Measurements from ENCODE around the gene ZNF557.

Gene ZNF557

DNA sequence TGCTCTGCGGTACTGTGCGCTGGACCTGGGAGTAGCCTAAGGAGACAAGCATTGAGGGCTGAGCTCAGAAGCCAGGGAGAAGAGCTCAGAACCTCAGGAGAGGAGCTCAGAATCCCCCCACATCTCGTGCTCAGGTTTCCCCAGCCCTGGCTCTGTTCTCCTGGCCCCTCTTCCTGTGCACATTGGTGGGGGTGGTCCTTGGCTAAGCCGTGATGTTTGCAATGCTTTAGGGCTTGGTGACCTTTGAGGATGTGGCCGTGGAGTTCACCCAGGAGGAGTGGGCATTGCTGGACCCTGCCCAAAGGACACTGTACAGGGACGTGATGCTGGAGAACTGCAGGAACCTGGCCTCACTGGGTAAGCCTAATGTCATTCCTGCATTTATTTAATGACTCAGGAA lies 6.6 kb downstream of the ZNF557 start:
- DNase-seq, result no peak

DNA sequence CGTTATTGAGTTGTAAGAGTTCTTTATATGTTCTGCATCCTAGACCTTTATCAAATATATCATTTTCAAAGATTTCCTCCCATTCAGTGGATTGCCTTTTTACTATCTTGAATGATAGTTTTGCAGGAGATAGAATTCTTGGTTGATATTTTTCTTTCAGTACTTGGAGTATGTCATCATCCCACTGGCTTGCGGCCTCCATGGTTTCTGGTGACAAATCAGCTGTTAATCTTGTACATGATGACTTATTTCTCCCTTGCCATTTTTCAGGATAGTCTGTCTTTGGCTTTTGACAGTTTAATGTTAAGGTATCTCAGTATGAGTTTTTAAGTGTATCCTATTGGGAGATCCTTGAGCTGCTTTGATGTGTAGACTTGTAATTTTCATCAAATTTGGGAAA lies 8.5 kb downstream of the ZNF557 start:
- DNase-seq, result no peak

DNA sequence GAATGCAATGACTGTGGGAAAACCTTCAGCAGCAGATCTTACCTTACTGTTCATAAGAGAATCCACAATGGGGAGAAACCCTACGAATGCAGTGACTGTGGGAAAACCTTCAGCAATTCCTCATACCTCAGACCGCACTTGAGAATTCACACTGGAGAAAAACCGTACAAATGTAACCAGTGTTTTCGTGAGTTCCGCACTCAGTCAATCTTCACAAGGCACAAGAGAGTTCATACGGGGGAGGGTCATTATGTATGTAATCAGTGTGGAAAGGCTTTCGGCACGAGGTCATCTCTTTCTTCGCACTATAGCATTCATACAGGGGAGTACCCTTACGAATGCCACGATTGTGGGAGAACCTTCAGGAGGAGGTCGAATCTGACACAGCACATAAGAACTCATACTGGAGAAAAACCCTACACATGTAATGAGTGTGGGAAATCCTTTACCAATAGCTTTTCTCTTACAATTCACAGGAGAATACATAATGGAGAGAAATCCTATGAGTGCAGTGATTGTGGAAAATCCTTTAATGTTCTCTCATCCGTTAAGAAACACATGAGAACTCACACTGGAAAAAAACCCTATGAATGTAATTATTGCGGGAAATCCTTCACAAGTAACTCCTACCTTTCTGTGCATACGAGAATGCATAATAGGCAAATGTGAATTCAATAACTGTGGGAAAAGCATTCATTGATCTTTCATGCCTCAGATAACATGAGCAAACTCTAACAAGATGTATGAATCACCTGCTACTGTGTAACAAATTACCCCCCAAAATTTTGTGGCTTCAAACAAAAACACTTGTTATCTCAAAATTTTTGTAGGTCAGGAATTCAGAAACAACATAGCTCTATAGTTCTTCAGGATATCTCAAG lies 13.8 kb downstream of the ZNF557 start:
- DNase-seq, result no peak

DNA sequence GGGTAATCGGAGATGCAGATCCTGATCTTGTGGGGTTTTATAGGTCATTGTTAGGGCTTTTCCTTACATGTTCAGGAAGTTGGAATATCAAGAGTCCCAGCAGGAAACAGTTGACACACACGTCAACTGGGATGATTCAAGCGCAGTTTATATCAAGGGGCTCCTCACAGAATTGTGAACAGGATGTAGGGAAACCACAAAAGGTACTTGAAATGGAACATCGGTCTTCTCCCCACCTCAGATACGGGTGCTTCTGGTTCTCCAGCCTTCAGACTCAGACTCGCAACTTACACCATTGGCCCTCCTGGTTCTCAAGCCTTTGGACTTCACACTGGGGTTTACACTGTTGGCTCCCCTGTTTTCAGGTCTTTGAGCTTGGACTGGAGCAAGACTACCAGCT lies 19.5 kb downstream of the ZNF557 start:
- DNase-seq, result no peak

DNA sequence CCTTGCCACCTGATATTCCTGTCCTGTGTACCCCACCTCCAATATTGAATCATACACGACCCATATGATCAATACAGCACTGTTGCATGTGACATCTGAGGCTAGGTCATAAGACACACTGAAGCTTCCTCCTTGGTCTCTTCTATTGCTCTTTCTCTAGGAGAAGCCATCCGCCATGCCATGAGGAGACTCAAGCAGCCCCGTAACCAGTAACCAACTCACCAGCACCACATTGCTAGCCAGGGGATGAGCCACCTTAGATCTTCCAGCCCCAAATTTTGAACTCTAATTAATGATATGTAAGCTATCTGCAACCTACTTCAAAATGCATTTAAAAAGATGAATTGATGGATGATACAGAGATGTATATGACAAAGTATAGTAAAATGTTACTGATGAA lies 28.6 kb downstream of the ZNF557 start:
- no peak for DNase-seq

DNA sequence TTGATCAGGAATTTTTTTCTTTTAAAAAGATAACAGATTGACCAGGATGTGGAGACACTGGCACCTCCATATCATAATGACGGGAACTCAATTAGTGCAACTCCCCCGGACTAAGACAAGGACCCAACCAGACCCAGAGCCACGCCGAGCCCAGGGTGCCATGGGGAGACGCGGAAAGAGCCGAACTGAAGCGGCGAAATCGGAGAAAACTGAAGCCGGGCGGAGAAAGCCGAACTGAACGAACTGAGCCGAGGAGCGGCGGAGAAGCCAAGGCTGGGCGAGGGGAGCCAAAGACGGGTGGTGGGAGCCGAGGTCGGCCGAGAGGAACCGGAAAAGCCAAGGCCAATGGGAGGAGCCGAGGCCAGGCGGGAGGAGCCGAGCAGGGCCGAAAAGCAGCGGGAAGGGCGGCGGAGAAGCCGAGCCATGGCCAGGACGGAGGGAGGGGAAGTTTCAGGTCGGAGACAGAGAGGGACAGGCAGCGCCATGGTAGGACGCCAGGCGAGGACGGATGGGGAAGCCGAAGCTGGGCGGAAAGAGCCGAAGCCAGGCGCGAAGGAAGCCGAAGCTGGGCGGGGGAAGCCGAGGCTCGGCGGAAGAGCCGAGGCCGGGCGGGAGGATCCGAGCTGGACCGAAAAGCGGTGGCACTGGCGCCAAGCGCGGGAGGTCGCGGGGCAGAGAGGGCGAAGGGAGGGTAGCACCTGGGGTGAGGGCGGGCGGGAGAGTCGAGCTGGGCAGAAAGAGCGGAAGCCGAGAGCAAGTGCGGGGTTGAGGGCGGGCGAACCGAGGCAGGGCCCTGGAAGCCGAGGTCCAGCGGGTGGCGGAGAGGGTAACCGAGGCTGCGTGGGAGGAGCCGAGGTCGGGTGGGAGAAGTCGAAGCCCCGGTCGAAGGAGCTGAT lies 29.4 kb downstream of the ZNF557 start:
- DNase-seq, result peak; percentile 93

DNA sequence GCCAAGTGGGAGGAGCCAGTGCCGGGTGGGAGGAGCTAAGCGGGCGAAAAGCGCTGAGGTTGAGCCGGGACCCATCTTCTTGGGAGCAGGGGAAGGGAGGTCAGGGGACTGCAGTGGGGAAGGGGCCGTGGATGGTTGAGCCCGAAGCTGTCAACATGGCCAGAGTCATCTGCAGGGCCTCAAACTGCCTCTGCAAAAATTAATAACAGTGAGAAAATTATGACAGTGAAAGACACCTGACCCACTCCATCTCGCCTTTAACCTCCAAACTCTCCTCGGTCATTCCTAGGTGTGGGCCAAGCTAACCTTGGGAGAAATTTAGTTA lies 30.1 kb downstream of the ZNF557 start:
- DNase-seq, result no peak

DNA sequence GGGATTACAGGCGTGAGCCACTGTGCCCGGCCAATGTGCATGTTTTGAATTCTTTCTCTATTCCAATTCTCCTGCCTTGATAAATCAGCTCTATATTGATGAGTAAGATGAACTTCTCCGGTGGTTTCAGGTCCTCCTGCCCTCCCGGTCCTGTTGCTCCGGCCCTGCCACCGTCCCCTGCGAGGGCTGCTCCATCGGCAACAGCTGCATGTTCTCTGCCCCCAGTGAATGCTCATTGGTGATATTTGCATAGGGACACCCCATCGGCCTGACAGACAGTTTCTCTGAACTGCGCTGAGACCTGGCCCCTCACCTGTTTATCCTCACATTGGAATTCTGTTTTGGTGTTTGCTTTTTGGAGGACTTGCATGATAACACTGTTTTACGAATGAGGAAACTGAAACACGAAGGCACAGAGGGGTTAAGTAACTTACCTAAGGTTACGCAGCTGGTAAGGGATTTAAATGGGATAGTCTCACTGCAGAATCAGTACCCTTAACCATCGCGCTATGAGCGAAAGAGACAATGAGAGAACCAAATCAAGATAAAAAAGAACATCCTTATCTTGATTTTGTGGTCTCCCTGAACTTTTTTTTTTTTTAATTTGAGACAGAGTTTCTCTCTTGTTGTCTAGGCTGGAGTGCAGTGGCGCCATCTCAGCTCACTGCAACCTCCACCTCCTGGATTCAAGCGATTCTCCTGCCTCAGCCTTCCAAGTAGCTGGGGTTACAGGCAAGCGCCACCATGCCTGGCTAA lies 32.2 kb downstream of the ZNF557 start:
- no peak for DNase-seq

DNA sequence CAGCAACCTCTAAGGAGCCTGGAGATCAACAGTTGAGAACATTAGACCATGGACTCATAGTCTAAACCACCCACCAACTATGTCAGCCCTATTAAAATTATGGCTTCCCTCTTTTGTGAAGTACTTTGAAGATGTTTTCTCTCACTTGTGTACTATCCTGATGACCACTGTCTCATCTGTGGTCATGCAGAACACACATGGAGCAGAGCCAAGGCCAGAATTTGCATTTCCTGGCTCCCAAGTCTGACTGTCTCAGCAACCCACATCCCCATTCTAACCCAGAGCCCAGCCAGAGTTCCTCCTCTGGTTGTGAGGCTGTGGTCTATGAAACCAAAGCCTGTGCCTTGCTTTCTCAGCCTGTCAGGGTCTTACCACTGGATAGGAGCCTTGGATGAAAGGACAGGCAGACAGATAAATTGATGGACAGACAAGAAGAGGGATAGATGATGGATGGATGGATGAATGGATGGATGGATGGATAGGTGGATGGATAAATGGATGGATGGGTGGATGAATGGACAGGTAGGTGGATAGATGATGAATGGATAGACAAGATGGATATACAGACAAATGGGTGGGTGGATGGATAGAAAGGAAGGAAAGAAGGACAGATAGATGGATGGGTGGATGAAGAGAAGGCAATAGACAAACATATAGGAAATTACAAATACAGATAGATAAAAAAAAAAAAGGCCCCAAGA lies 35.4 kb downstream of the ZNF557 start:
- no peak for DNase-seq

DNA sequence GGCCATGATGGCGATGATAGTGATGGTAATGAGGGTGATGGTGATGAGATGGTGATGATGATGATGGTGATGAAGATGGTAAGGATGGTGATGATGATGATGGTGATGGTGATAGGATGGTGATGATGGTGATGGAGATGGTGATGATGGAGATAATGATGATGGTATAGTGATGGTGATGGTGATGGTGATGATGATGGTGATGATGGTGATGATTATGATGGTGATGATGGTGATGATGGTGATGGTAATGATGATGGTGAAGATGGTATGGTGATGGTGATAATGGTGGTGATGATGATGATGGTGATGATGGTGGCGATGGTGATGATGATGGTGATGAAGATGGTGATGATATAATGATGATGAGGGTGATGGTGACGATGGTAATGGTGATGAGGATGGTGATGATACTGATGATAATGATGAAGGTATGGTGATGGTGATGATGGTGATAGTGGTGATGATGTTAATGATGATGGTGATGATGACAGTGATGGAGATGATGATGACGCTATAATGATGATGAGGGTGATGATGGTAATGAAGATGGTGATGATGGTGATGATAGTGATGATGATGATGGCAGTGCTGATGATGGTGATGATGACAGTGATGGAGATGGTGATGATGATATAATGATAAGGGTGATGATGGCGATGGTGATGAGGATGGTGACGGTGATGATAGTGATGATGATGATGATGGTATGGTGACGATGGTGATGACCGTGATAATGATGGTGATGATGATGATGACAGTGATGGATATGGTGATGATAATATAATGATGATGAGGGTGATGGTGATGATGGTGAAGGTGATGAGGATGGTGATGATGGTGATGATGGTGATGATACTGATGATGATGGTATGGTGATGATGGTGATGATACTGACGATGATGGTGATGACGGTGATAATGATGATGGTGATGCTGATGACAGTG lies 37.5 kb downstream of the ZNF557 start:
- DNase-seq, result no peak

DNA sequence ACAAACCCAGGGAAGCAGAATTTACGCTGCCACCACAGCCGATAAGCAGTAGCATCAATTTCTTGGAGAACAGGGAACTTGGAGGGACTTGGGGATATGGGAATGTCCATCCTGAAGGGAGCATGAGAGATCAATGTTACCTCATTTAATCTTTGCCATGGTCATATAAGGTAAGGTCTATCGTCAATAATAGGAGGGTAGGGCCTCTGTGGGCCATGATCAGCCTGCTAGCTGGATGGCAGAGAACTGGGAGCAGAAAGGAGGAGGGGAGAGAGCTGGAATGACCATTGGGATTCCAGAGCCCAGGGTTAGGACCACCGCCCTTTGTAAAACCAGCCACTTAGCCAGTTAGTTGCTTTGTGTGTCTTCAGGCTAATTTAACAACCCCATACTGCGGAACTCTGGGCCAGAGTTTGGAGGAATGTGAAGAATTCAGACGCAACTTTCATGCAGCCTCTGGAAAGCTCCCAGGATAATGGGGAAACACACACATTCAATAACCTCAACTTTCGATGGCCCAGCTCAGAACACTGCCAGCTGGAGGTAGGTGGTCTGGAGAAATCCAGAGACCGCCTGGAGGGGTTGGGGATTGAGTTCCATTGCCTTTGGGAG lies 40.3 kb downstream of the ZNF557 start:
- no peak for DNase-seq

DNA sequence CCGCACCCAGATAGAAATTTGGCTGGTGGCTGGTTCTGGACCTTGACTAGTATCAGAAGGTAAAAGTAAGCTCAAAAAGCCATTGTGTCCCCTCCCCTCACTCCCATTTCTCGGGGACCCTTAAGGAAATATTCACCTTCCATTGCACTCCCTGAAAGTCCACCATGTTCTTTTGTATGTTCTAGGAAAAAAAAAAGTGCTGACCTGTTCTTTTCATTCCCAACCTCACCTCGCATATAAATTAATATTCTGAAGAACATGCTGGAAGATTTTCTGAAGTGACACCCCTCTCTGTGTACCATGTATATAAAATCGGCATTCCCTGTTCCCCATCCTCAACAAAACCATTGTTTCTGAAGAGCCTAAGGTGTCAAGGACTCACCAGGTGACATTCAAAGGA lies 43.2 kb downstream of the ZNF557 start:
- no peak for DNase-seq

DNA sequence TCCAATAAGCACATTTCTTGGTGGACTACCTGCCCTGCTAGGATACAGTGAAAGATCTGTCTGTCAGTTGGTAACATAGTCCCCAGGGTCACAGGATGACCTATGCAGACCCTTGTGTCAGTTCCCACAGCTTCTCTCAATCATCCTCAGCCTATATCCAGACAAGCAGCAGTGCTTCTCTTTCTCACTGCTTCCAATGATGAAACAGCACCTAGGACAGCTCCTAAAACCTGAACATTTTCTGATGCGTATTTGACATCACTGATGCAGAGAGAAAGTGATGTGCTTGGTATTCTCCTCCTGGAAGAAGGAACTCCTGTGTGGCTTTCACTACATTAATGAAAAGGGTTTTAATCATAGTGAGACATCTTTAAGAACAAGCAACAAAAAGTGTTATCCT lies 43.7 kb downstream of the ZNF557 start:
- DNase-seq, result no peak

DNA sequence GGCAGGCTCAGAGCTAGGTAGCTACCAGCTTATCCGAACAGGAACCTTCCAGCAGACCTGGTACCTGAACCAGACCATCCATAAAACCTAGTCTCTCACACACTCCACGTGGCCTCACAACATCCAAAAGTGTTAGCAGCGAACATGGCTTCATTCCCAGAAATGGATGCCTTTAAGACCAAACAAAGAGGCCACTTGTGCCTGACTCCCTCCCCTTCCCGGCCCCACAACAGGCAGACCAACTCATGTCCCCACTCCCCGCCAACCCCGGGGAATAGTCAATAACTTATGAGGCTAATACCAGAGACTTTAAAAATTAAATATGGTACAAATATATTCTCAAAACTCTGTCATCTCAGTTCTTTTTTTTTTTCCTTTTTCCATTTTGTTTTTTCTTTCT lies 46.2 kb downstream of the ZNF557 start:
- DNase-seq, result no peak

DNA sequence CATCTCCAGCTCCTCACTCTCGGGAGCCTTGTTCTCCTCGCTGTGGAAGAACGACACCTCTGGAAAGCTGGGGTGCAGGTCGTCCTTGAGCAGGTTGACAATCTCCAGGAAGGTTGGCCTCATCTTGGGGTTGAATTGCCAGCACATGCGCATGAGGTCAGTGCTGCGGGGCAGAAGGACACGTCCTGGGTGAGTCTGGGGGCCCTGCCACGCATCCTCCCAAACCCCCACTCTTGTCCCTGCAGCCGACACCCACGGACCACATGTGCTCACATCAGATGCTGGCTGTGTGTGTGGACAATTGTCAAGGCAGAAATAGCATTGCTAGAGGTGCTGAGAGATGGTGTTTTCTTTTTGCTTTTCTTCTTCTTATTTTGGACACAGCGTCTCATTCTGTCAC lies 47.7 kb downstream of the ZNF557 start:
- DNase-seq, result no peak

DNA sequence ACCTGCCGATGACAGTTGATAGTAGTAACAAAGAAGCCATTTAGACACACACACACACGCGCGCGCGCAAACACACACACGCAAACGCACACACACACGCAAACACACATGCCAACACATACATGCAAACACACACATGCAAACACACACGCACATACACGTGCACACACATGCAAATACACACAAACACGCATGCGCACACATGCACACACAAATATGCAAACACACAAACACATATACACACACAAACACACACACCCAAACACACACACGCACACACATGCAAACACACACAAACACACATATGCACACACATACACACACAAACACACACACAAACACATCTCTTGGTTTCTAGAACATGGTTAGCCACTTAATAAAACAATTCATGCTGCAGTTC lies 50.1 kb downstream of the ZNF557 start:
- no peak for DNase-seq

DNA sequence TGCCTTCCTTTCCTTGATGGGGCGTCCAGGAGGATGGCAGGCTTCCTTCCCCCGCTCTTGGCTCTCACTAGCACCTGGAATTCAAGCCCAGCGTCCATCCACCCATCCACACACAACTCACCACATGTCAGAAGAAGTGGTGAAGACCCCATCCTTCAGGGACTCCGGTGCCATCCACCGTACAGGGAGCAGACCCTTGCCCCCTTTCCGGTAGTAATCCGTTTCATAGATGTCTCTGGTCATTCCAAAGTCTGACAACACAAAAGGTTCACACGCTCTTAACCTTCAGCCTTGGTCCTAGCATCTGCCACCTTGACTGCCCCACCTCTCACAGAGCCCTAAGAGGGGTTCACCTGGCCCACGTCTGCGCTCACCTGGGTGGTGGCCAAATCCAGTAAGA lies 51.0 kb downstream of the ZNF557 start:
- DNase-seq, result no peak

DNA sequence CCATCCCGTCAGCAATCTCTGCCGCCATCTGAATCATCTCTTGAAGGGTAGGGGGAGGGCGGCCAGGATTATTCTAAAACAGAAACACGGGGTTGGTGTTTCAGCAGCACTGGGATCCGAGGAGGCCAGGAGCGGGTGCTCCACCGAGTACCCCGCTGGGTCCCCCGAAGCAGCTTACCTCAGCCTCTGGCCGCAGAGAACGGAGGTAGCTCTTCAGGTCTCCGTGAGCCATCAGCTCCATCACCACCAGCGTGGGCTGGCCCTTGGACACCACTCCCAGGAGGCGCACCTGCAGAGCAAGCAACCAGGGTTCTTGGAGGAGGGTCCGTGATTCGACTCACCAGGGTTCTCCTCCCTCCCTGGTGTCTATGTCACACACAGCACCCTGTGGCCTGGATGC lies 53.2 kb downstream of the ZNF557 start:
- DNase-seq, result no peak

DNA sequence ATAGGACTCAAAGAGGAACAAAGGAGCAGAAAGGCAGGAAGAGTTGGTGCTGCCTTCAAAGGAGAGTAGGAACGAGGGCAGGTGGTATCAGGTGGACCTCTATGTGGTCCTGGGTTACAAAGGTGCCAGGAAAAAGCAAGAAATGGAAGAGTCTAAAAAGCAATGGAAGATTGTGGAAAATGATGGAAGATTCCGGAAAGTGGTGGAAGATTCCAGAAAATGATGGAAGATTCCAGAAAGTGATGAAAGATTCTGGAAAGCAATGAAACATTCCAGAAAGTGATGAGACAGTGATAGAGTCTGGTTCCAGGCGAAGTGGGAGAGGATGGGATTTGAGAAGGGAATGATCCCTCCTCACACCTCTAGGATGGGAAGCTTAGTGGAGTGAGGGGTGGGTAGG lies 55.3 kb downstream of the ZNF557 start:
- DNase-seq, result no peak

DNA sequence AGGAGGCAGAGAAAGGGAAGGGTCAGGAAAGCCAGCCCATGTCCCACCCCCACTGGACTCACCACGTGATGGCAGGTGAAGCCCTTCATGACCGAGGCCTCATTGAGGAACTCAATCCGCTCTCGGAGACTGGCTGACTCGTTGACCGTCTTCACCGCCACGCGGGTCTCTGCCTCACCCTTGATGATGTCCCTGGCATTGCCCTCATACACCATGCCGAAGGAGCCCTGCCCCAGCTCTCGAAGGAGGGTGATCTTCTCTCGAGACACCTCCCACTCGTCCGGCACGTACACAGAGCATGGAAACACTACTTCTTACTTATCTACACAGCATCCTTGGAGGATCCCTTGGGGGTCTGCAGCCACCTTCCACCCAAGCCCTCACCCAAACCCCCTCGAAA lies 55.7 kb downstream of the ZNF557 start:
- no peak for DNase-seq

DNA sequence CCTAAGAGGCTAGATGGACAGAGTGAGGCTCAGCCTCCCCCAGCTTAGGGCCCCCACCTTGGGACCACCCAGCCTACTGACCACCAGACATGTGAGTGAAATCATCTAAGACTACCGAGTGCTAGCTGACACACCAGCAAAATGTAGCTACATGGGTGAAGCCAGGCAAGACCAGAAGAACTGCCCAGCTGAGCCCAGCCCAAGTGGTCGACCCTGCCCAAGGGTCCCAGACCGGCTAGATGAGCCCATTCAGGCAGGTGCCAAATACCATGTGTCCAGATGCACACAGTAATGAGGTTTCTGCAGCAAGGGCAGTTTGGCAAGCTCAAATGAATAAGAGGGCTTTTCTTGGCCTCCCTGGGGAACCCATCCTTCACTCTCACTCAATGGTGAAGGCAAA lies 56.6 kb downstream of the ZNF557 start:
- no peak for DNase-seq

Measured in NCI-H510A (cell line).